Measurements from ENCODE around the gene DOCK10. TPM values are rescaled to one million over a fixed set of nuclear protein-coding genes. Genes with fewer than 3 reads are reported as not detected.
"Not testable (repeated sequence)": the region's sequence is repeated elsewhere in the genome, so short reads cannot be mapped to it uniquely, and the experiment has no call there.

Gene DOCK10
- total RNA-seq, 5 donors from 2014 or later (not counting 1 experiment from before 2014, with no cell fraction given) = 206 to 266 (median 235) TPM

- Mint-ChIP-seq H3K4me3 (peak overlapping the region in 2 of 3 donors; percentile 13 to 60), H3K36me3 (peaks cover 40% of the 10 kb centered on the region), H3K4me1 (peaks cover 75 to 82% (median 80%) of the 10 kb centered on the region in 3 donors), H3K27me3 (no peaks in the 10 kb centered on the region), H3K27ac (peak overlapping the region; percentile 90 to 94), H3K9me3 (no peaks in the 10 kb centered on the region)
- H3K9me3 ChIP-seq = no peaks in the 10 kb centered on the region
- H3K4me1 ChIP-seq (ENCODE audit: control insufficient read depth in 1 of 2, extremely low read depth in 1 of 2, insufficient read depth in 2 of 2, low read length in 2 of 2) = peaks cover 49 to 60% of the 10 kb centered on the region in 2 experiments
- no peaks in the 10 kb centered on the region for H3K27me3 ChIP-seq (replicated peaks in 1 of 2; ENCODE audit: control insufficient read depth in 2 of 2, extremely low read depth in 1 of 2, insufficient read depth in 2 of 2, low read length in 1 of 2)
- POLR2A ChIA-PET = interaction anchor here in 1 of 2 donors (0.7 kb wide), 1 partner anchor 965 kb away, joined by 4 read pairs; no protein-coding TSS in a partner anchor
- peaks cover 0 to 20% of the 10 kb centered on the region in 2 donors for H3K36me3 ChIP-seq (ENCODE audit: control insufficient read depth in 2 of 2, extremely low read depth in 1 of 2, insufficient read depth in 1 of 2, low read length in 1 of 2)
- CTCF ChIA-PET = no interaction called here
- no CpG with 5 or more reads among the region's 2 CpGs for WGBS (ENCODE audit: insufficient coverage)
- DNase-seq (no peak), ATAC-seq (replicated peaks in 1 of 4) (no peak)
- no peak overlapping the region for H3K4me3 ChIP-seq (ENCODE audit: control insufficient read depth in 1 of 2, extremely low read depth in 1 of 2, low read length in 1 of 2)
- H3K27ac ChIP-seq (ENCODE audit: low read length) = peak overlapping the region; percentile 91
These were observed 117.6 kb downstream of the DOCK10 start for GRCh38 chr2:224924631-224925030.

- CTCF ChIA-PET = interaction anchor here in 1 of 2 donors (0.7 kb wide), 1 partner anchor 315 kb away, joined by 6 read pairs; no protein-coding TSS in a partner anchor
- no peak for DNase-seq
- H3K36me3 Mint-ChIP-seq = peaks cover 22% of the 10 kb centered on the region
These were observed 120.0 kb downstream of the DOCK10 start for GRCh38 chr2:224922142-224922727.

GRCh38 chr2:224919472-224920110 lies 122.7 kb downstream of the DOCK10 start:
- no peaks in the 10 kb centered on the region for H3K27me3 ChIP-seq (replicated peaks in 1 of 2; ENCODE audit: control insufficient read depth in 2 of 2, extremely low read depth in 1 of 2, insufficient read depth in 2 of 2, low read length in 1 of 2)
- Mint-ChIP-seq H3K27me3 (no peaks in the 10 kb centered on the region), H3K9me3 (no peaks in the 10 kb centered on the region), H3K4me1 (peaks cover 30 to 46% (median 39%) of the 10 kb centered on the region in 3 donors), H3K36me3 (peaks cover 12% of the 10 kb centered on the region), H3K27ac (no peak overlapping the region), H3K4me3 (no peak overlapping the region)
- CTCF ChIA-PET = no interaction called here
- WGBS (ENCODE audit: insufficient coverage) = 82% methylated on average over 6 of the region's 8 CpGs
- POLR2A ChIA-PET = interaction anchor here (0.6 to 0.9 kb wide), 2 partner anchors 13 to 19 kb away, joined by 3 read pairs; no protein-coding TSS in a partner anchor
- H3K9me3 ChIP-seq = no peaks in the 10 kb centered on the region
- peak overlapping the region; percentile 22 for H3K27ac ChIP-seq (ENCODE audit: low read length)
- H3K36me3 ChIP-seq (ENCODE audit: control insufficient read depth in 2 of 2, extremely low read depth in 1 of 2, insufficient read depth in 1 of 2, low read length in 1 of 2) = peaks cover 10 to 31% of the 10 kb centered on the region in 2 donors
- H3K4me1 ChIP-seq (ENCODE audit: control insufficient read depth in 1 of 2, extremely low read depth in 1 of 2, insufficient read depth in 2 of 2, low read length in 2 of 2) = peaks cover 5 to 34% of the 10 kb centered on the region in 2 experiments
- DNase-seq (no peak), ATAC-seq (replicated peaks in 1 of 4) (peak in 1 of 4 experiments; percentile 21)
- no peak overlapping the region for H3K4me3 ChIP-seq (ENCODE audit: control insufficient read depth in 1 of 2, extremely low read depth in 1 of 2, low read length in 1 of 2)

More at GRCh38 chr2:224922142-224922727, 120.0 kb downstream of the DOCK10 start:
- no peak overlapping the region for H3K4me3 ChIP-seq (ENCODE audit: control insufficient read depth in 1 of 2, extremely low read depth in 1 of 2, low read length in 1 of 2)
- H3K4me1 Mint-ChIP-seq = peaks cover 51 to 58% (median 56%) of the 10 kb centered on the region in 3 donors
- no peaks in the 10 kb centered on the region for H3K27me3 Mint-ChIP-seq
- no peak overlapping the region for H3K4me3 Mint-ChIP-seq
- H3K4me1 ChIP-seq (ENCODE audit: control insufficient read depth in 1 of 2, extremely low read depth in 1 of 2, insufficient read depth in 2 of 2, low read length in 2 of 2) = peaks cover 26 to 47% of the 10 kb centered on the region in 2 experiments
- H3K27ac Mint-ChIP-seq = peak overlapping the region; percentile 66 to 88
- peaks cover 4 to 31% of the 10 kb centered on the region in 2 donors for H3K36me3 ChIP-seq (ENCODE audit: control insufficient read depth in 2 of 2, extremely low read depth in 1 of 2, insufficient read depth in 1 of 2, low read length in 1 of 2)
- peak in 1 of 4 experiments; percentile 14 for ATAC-seq (replicated peaks in 1 of 4)
- H3K9me3 Mint-ChIP-seq = no peaks in the 10 kb centered on the region
- WGBS (ENCODE audit: insufficient coverage) = no CpG with 5 or more reads among the region's 2 CpGs
- no peaks in the 10 kb centered on the region for H3K27me3 ChIP-seq (replicated peaks in 1 of 2; ENCODE audit: control insufficient read depth in 2 of 2, extremely low read depth in 1 of 2, insufficient read depth in 2 of 2, low read length in 1 of 2)
- peak overlapping the region; percentile 57 for H3K27ac ChIP-seq (ENCODE audit: low read length)
- POLR2A ChIA-PET = interaction anchor here in 1 of 2 donors (0.6 kb wide), 1 partner anchor 23 kb away, joined by 3 read pairs; no protein-coding TSS in a partner anchor
- no peaks in the 10 kb centered on the region for H3K9me3 ChIP-seq

GRCh38 chr2:224918626-224919471 lies 123.4 kb downstream of the DOCK10 start:
- peaks cover 10 to 33% of the 10 kb centered on the region in 2 donors for H3K36me3 ChIP-seq (ENCODE audit: control insufficient read depth in 2 of 2, extremely low read depth in 1 of 2, insufficient read depth in 1 of 2, low read length in 1 of 2)
- no peaks in the 10 kb centered on the region for H3K27me3 ChIP-seq (replicated peaks in 1 of 2; ENCODE audit: control insufficient read depth in 2 of 2, extremely low read depth in 1 of 2, insufficient read depth in 2 of 2, low read length in 1 of 2)
- no peak overlapping the region for H3K27ac Mint-ChIP-seq
- H3K9me3 ChIP-seq = no peaks in the 10 kb centered on the region
- no peak overlapping the region for H3K4me3 Mint-ChIP-seq
- H3K4me3 ChIP-seq (ENCODE audit: control insufficient read depth in 1 of 2, extremely low read depth in 1 of 2, low read length in 1 of 2) = no peak overlapping the region
- peaks cover 6% of the 10 kb centered on the region for H3K36me3 Mint-ChIP-seq
- ATAC-seq (replicated peaks in 1 of 4) (no peak), DNase-seq (no peak)
- CTCF ChIA-PET = no interaction called here
- WGBS (ENCODE audit: insufficient coverage) = 91% methylated on average over 4 of the region's 4 CpGs
- peaks cover 23 to 45% (median 31%) of the 10 kb centered on the region in 3 donors for H3K4me1 Mint-ChIP-seq
- POLR2A ChIA-PET = no interaction called here
- H3K27ac ChIP-seq (ENCODE audit: low read length) = peak overlapping the region; percentile 22
- H3K4me1 ChIP-seq (ENCODE audit: control insufficient read depth in 1 of 2, extremely low read depth in 1 of 2, insufficient read depth in 2 of 2, low read length in 2 of 2) = peaks cover 5 to 34% of the 10 kb centered on the region in 2 experiments
- no peaks in the 10 kb centered on the region for H3K9me3 Mint-ChIP-seq
- no peaks in the 10 kb centered on the region for H3K27me3 Mint-ChIP-seq

GRCh38 chr2:224917246-224917645 lies 125.0 kb downstream of the DOCK10 start:
- CTCF ChIA-PET = interaction anchor here (0.7 to 1.0 kb wide), 2 partner anchors 10 to 40 kb away, joined by 4 to 5 read pairs; no protein-coding TSS in a partner anchor
- Mint-ChIP-seq H3K4me1 (peaks cover 12 to 32% (median 18%) of the 10 kb centered on the region in 3 donors), H3K27ac (peak overlapping the region in 1 of 2 donors; percentile 77)
- not testable (repeated sequence) for H3K27me3 ChIP-seq (replicated peaks in 1 of 2; ENCODE audit: control insufficient read depth in 2 of 2, extremely low read depth in 1 of 2, insufficient read depth in 2 of 2, low read length in 1 of 2); H3K4me3 Mint-ChIP-seq; H3K27ac ChIP-seq (ENCODE audit: low read length); H3K4me3 ChIP-seq (ENCODE audit: control insufficient read depth in 1 of 2, extremely low read depth in 1 of 2, low read length in 1 of 2); ATAC-seq (replicated peaks in 1 of 4); H3K27me3 Mint-ChIP-seq; DNase-seq; H3K9me3 Mint-ChIP-seq; H3K36me3 Mint-ChIP-seq; H3K9me3 ChIP-seq
- Histone ChIP-seq H3K4me1 (ENCODE audit: control insufficient read depth in 1 of 2, extremely low read depth in 1 of 2, insufficient read depth in 2 of 2, low read length in 2 of 2) (peaks cover 0 to 26% of the 10 kb centered on the region in 2 experiments), H3K36me3 (ENCODE audit: control insufficient read depth in 2 of 2, extremely low read depth in 1 of 2, insufficient read depth in 1 of 2, low read length in 1 of 2) (peaks cover 10 to 33% of the 10 kb centered on the region in 2 donors)
- POLR2A ChIA-PET = interaction anchor here in 1 of 2 donors (0.5 to 0.9 kb wide), 2 partner anchors 62 to 95 kb away, joined by 3 to 4 read pairs; no protein-coding TSS in a partner anchor
- WGBS (ENCODE audit: insufficient coverage) = no CpG with 5 or more reads among the region's 5 CpGs
